SK-N-SH (cell line): ENCODE measurements around the gene SSUH2. TPM values are rescaled to one million over a fixed set of nuclear protein-coding genes. Genes with fewer than 3 reads are reported as not detected.

Experiments
- CTCF ChIA-PET: fragments of 300-600, 350-600 bp; formaldehyde crosslinking; extraction: SDS; loops from one replicate; lab custom pipeline; 2021; lab: Yijun Ruan, JAX
- POLR2A ChIA-PET: fragments of 350-600 bp; sonication (Branson Sonifier 250); formaldehyde crosslinking; extraction: SDS; loops from one replicate; lab custom pipeline; 2020; ENCODE audit warnings: antibody characterized with exemption, inconsistent platforms; lab: Yijun Ruan, JAX
- DNase-seq: peaks from one replicate; pipeline ENCODE4 v3.0.0; 2012
- H2AFZ ChIP-seq: fragments of 200-600 bp; sonication (generic); 2 replicates; pipeline ENCODE4 v1.8.1; 2016; ENCODE audit warnings: antibody characterized with exemption, mild to moderate bottlenecking, low read depth
- H3F3A ChIP-seq: fragments of 200-600 bp; sonication (generic); replicated peaks from 2 replicates; pipeline ENCODE3; 2016; ENCODE audit warnings: antibody characterized with exemption, mild to moderate bottlenecking; ENCODE audit not compliant: insufficient read depth
- H3K27ac ChIP-seq, 2 experiments: fragments of 200-500 bp in 1 of 2; fragments of 200-600 bp in 1 of 2; sonication (Bioruptor generic) in 1 of 2; sonication (generic), shearing (Covaris generic) in 1 of 2; 2 replicates each; pipeline versions ENCODE4 v1.5.1 to v1.6.1; 2014 to 2016; ENCODE audit warnings: low read depth in 2 of 2, inconsistent platforms in 1 of 2, low read length in 1 of 2, mild to moderate bottlenecking in 1 of 2, mixed read lengths in 1 of 2
- H3K27me3 ChIP-seq: fragments of 200-600 bp; sonication (generic), shearing (Covaris generic); 2 replicates; pipeline ENCODE4 v1.6.1; 2016; ENCODE audit warnings: mixed run types; ENCODE audit not compliant: insufficient read depth
- H3K36me3 ChIP-seq, 2 experiments: fragments of 200-500 bp in 1 of 2; fragments of 200-600 bp in 1 of 2; sonication (Bioruptor generic) in 1 of 2; sonication (generic) in 1 of 2; replicated peaks in 1 of 2; 2 replicates each; pipeline versions ENCODE3 to v1.5.1; 2014 to 2016; ENCODE audit warnings: low read length in 1 of 2, mild to moderate bottlenecking in 1 of 2; ENCODE audit not compliant: insufficient read depth in 2 of 2, control insufficient read depth in 1 of 2
- H3K4me1 ChIP-seq, 2 experiments: fragments of 200-500 bp in 1 of 2; fragments of 200-600 bp in 1 of 2; sonication (Bioruptor generic) in 1 of 2; sonication (generic), shearing (Covaris generic) in 1 of 2; 2 replicates each; pipeline versions ENCODE4 v1.5.1 to v1.6.1; 2014 to 2016; ENCODE audit warnings: low read depth in 1 of 2, low read length in 1 of 2, mixed run types in 1 of 2; ENCODE audit not compliant: insufficient read depth in 2 of 2, control insufficient read depth in 1 of 2
- H3K4me2 ChIP-seq: fragments of 200-600 bp; sonication (generic), shearing (Covaris generic); 2 replicates; pipeline ENCODE4 v1.6.1; 2017; ENCODE audit warnings: mixed run types
- H3K4me3 ChIP-seq, 2 experiments: fragments of 200-500 bp in 1 of 2; fragments of 200-600 bp in 1 of 2; sonication (Bioruptor generic) in 1 of 2; sonication (generic), shearing (Covaris generic) in 1 of 2; 2 replicates each; pipeline versions ENCODE4 v1.5.1 to v1.8.1; 2014 to 2016; ENCODE audit warnings: low read depth in 2 of 2, inconsistent platforms in 1 of 2, low read length in 1 of 2, mild to moderate bottlenecking in 1 of 2, mixed read lengths in 1 of 2, moderate library complexity in 1 of 2
- H3K79me2 ChIP-seq: fragments of 200-600 bp; sonication (generic); 2 replicates; pipeline ENCODE4 v1.8.1; 2017; ENCODE audit warnings: mild to moderate bottlenecking; ENCODE audit not compliant: insufficient read depth
- H3K9ac ChIP-seq: fragments of 200-600 bp; sonication (generic); 2 replicates; pipeline ENCODE4 v1.6.1; 2017; ENCODE audit warnings: mixed run types
- H3K9me2 ChIP-seq: fragments of 200-600 bp; sonication (generic); 2 replicates; pipeline ENCODE4 v1.6.1; 2017; ENCODE audit warnings: mixed run types
- H3K9me3 ChIP-seq: fragments of 200-600 bp; sonication (generic); 2 replicates; pipeline ENCODE4 v1.6.1; 2017; ENCODE audit warnings: mixed run types, mild to moderate bottlenecking, moderate library complexity
- H4K20me1 ChIP-seq: fragments of 200-600 bp; sonication (generic); 2 replicates; pipeline ENCODE4 v1.6.1; 2017; ENCODE audit warnings: mild to moderate bottlenecking, mixed run types; ENCODE audit not compliant: insufficient read depth
- EZH2phosphoT487 ChIP-seq: fragments of 200-600 bp; sonication (generic); IDR thresholded peaks from 2 replicates; pipeline ENCODE4 v1.6.1; 2017; ENCODE audit warnings: low read depth, mixed run types, mild to moderate bottlenecking, antibody characterized with exemption, moderate library complexity, borderline replicate concordance
- FOXJ3 ChIP-seq: sonication (generic); formaldehyde crosslinking; IDR thresholded peaks from 2 replicates; pipeline ENCODE4 v1.5.1; 2020; ENCODE audit warnings: mild to moderate bottlenecking, missing genetic modification reagents
- NRF1 ChIP-seq: IDR thresholded peaks from 2 replicates; pipeline ENCODE4 v1.6.1; 2012; ENCODE audit warnings: low read depth, mild to moderate bottlenecking, low read length
- RCOR1 ChIP-seq: fragments of 150-350 bp; IDR thresholded peaks from 2 replicates; pipeline ENCODE4 v1.6.1; 2017; ENCODE audit warnings: antibody characterized with exemption, low read length
- RXRA ChIP-seq: IDR thresholded peaks from 2 replicates; pipeline ENCODE4 v1.4.0; 2012; ENCODE audit warnings: low read depth, mild to moderate bottlenecking, borderline replicate concordance
- SIN3A ChIP-seq: IDR thresholded peaks from 2 replicates; pipeline ENCODE4 v1.6.1; 2012; ENCODE audit warnings: low read depth, mild to moderate bottlenecking, low read length, moderate library complexity, borderline replicate concordance
- TAF1 ChIP-seq: IDR thresholded peaks from 2 replicates; pipeline ENCODE4 v1.6.1; 2012; ENCODE audit warnings: low read depth, mild to moderate bottlenecking, low read length, moderate library complexity, borderline replicate concordance
- WGBS: methylation state at CpG from one replicate; pipeline ENCODE4 v1.1.6; 2017; ENCODE audit warnings: low lambda C conversion rate; 5-methylcytosine and 5-hydroxymethylcytosine counted together
- polyA plus RNA-seq, 3 experiments: library from polyadenylated mRNA; depleted of rRNA; stranded (reverse); fragments of >200 nt; gene quantifications; 2 replicates each; pipeline ENCODE4 v1.2.3, GENCODE V29; 2012
- TF ChIP-seq, protein P1 (sequence below): fragments of 200-600 bp; sonication (generic); IDR thresholded peaks from 2 replicates; pipeline ENCODE4 v1.6.1; 2017; ENCODE audit warnings: antibody characterized with exemption, mild to moderate bottlenecking, moderate library complexity
- TF ChIP-seq, protein P2 (sequence below): fragments of 150-350 bp; IDR thresholded peaks from 2 replicates; pipeline ENCODE4 v1.6.1; 2017; ENCODE audit warnings: antibody characterized with exemption, low read length, low read depth, borderline replicate concordance
- TF ChIP-seq, protein P3 (sequence below): fragments of 150-350 bp; IDR thresholded peaks from 2 replicates; pipeline ENCODE4 v1.6.1; 2016; ENCODE audit warnings: mild to moderate bottlenecking, low read depth, low read length

SSUH2 gene
- polyA plus RNA-seq, 1 of the 3 experiments (the other 2 are of a cell fraction), result 0.18 TPM

DNA sequence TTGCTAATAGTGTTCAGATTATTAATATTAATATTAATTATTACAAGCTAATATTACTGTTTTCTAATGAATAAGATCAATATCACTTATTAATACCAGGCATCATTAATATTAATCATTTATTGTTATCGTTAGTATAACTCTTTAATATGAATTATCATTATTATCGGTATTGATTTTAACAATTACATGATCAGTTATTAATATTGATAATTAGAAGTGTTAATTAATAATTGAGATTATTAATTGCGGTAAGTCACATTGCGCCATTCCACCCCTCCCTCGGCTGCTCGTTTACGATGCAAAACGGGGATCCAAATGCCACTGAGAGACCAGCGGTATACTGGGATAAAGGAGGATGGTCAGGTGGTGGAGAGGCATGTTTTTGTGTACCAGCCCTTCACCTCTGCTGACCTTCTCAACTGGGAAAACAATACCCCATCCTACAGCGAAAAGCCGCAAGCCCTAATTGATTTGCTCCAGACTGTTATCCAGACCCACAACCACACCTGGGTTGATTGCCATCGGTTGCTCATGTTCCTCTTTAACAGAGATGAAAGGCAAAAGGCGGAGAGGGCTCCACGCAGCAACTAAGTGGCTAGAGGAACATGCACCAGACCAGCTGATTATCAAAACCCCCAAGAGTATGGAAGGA is 28.6 kb upstream of the SSUH2 start:
- H3K9me2 ChIP-seq, result no peaks in the 10 kb centered on the region
- no peaks in the 10 kb centered on the region for H4K20me1 ChIP-seq
- ChIA-PET POLR2A (no interaction called here), CTCF (interaction anchor here (1.4 to 2.9 kb wide), 2 partner anchors 9 to 59 kb away, joined by 3 to 8 read pairs; no protein-coding TSS in a partner anchor)
- H3K9ac ChIP-seq, result no peak overlapping the region
- no peaks in the 10 kb centered on the region for H3K36me3 ChIP-seq
- TF ChIP-seq EZH2phosphoT487 (no peak), SIN3A (no peak), RXRA (no peak)
- no peak overlapping the region for H3K4me3 ChIP-seq
- no peaks in the 10 kb centered on the region for H3K79me2 ChIP-seq
- no peaks in the 10 kb centered on the region for H3K9me3 ChIP-seq
- no peak for DNase-seq
- no peak overlapping the region for H3K27ac ChIP-seq
- H2AFZ ChIP-seq, result no peak overlapping the region
- H3K27me3 ChIP-seq, result no peaks in the 10 kb centered on the region
- no peaks in the 10 kb centered on the region for H3F3A ChIP-seq
- H3K4me2 ChIP-seq, result no peak overlapping the region
- no peaks in the 10 kb centered on the region for H3K4me1 ChIP-seq
- 89% methylated on average over 14 of the region's 14 CpGs for WGBS

GRCh38 chr3:8669019-8669418 is 24.4 kb upstream of the SSUH2 start:
- Histone ChIP-seq H3K36me3 (no peaks in the 10 kb centered on the region), H3K4me1 (no peaks in the 10 kb centered on the region; a peak in 1 of 4 replicates), H3K27me3 (no peaks in the 10 kb centered on the region), H3K79me2 (no peaks in the 10 kb centered on the region), H2AFZ (no peak overlapping the region), H3K27ac (no peak overlapping the region), H3K4me2 (no peak overlapping the region), H3K9me3 (no peaks in the 10 kb centered on the region), H3K4me3 (no peak overlapping the region), H3K9ac (no peak overlapping the region), H3F3A (no peaks in the 10 kb centered on the region), H3K9me2 (no peaks in the 10 kb centered on the region), H4K20me1 (no peaks in the 10 kb centered on the region)
- ChIA-PET CTCF (no interaction called here), POLR2A (no interaction called here)
- TF ChIP-seq, protein P1, sequence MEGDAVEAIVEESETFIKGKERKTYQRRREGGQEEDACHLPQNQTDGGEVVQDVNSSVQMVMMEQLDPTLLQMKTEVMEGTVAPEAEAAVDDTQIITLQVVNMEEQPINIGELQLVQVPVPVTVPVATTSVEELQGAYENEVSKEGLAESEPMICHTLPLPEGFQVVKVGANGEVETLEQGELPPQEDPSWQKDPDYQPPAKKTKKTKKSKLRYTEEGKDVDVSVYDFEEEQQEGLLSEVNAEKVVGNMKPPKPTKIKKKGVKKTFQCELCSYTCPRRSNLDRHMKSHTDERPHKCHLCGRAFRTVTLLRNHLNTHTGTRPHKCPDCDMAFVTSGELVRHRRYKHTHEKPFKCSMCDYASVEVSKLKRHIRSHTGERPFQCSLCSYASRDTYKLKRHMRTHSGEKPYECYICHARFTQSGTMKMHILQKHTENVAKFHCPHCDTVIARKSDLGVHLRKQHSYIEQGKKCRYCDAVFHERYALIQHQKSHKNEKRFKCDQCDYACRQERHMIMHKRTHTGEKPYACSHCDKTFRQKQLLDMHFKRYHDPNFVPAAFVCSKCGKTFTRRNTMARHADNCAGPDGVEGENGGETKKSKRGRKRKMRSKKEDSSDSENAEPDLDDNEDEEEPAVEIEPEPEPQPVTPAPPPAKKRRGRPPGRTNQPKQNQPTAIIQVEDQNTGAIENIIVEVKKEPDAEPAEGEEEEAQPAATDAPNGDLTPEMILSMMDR, result peak; percentile 17
- TF ChIP-seq, protein P2, sequence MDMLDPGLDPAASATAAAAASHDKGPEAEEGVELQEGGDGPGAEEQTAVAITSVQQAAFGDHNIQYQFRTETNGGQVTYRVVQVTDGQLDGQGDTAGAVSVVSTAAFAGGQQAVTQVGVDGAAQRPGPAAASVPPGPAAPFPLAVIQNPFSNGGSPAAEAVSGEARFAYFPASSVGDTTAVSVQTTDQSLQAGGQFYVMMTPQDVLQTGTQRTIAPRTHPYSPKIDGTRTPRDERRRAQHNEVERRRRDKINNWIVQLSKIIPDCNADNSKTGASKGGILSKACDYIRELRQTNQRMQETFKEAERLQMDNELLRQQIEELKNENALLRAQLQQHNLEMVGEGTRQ, result no peak
- TF ChIP-seq NRF1 (no peak), RCOR1 (no peak), FOXJ3 (CRISPR knock-in tag) (no peak), TAF1 (no peak)
- TF ChIP-seq, protein P3, sequence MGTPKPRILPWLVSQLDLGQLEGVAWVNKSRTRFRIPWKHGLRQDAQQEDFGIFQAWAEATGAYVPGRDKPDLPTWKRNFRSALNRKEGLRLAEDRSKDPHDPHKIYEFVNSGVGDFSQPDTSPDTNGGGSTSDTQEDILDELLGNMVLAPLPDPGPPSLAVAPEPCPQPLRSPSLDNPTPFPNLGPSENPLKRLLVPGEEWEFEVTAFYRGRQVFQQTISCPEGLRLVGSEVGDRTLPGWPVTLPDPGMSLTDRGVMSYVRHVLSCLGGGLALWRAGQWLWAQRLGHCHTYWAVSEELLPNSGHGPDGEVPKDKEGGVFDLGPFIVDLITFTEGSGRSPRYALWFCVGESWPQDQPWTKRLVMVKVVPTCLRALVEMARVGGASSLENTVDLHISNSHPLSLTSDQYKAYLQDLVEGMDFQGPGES, result no peak
- no peak for DNase-seq
- 89% methylated on average over 2 of the region's 2 CpGs for WGBS
